Nucleus accumbens (tissue), 56 donors: ENCODE results near the gene SNAPC3.
"Not testable (repeated sequence)": the region's sequence is repeated elsewhere in the genome, so short reads cannot be mapped to it uniquely, and the experiment has no call there.

Experiments used
- DNase-seq, 56 donors: peaks; one replicate each; lab custom pipeline; 2025; lab: John Stamatoyannopoulos, UW

The SNAPC3 gene

GRCh38 chr9:15421990-15422371 lies 695 bp upstream of the SNAPC3 start:
- DNase-seq = no peak

GRCh38 chr9:15423231-15423985 lies 732 bp downstream of the SNAPC3 start:
- peak in 2 of 56 donors; percentile 48 to 60 for DNase-seq

GRCh38 chr9:15426019-15426418 lies 3.3 kb downstream of the SNAPC3 start:
- DNase-seq = no peak

- not testable (repeated sequence) for DNase-seq
These were observed 5.0 kb downstream of the SNAPC3 start for GRCh38 chr9:15427702-15428101.

- peak in 8 of 56 donors; percentile 3 to 33 (median 9) for DNase-seq
These were observed 8.5 kb downstream of the SNAPC3 start for GRCh38 chr9:15430920-15431844.

GRCh38 chr9:15433191-15433590 lies 10.5 kb downstream of the SNAPC3 start:
- DNase-seq = no peak

- no peak for DNase-seq
These were observed 11.0 kb downstream of the SNAPC3 start for GRCh38 chr9:15433661-15434060.

GRCh38 chr9:15438891-15439290 lies 16.2 kb downstream of the SNAPC3 start:
- no peak for DNase-seq

- not testable (repeated sequence) for DNase-seq
These were observed 19.2 kb downstream of the SNAPC3 start for GRCh38 chr9:15441841-15442240.

GRCh38 chr9:15442264-15442663 lies 19.6 kb downstream of the SNAPC3 start:
- DNase-seq = not testable (repeated sequence)

- DNase-seq = no peak
These were observed 21.5 kb downstream of the SNAPC3 start for GRCh38 chr9:15444141-15444540.

DNA sequence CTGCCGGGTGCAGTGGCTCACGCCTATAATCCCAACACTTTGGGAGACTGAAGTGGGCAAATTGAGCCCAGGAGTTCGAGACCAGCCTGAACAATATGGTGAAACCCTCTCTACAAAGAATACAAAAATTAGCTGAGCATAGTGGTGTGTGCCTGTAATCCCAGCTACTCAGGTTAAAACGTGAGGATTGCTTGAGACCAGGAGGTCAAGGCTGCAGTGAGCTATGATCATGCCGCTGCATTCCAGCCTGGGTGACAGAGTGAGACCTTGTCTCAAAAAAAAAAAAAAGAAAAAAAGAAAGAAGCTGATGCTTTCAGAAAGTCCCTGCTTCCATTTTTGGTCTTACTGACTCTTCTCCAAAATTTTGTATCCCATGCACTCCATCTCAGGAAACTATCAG lies 31.3 kb downstream of the SNAPC3 start:
- DNase-seq = no peak

GRCh38 chr9:15461056-15461455 lies 38.4 kb downstream of the SNAPC3 start:
- DNase-seq = no peak

DNA sequence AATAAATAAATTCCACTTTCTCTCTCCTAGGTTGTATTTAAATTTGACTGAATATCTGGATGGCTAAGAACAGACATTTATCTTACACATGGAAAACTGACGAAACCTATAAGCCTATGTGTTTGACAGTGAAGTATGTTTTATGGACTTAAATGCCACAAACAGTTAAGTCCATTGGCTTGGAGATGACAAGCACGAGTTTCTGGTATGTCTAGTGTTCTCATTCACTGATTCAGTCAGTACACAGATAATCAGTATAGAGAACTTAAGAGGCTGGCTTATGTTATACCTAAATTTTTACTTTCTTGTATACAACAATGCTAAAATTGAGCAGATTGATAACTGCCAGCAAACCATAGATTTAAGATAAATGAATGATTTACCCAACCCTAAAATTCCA lies 38.9 kb downstream of the SNAPC3 start:
- no peak for DNase-seq

- DNase-seq = no peak
These were observed 45.5 kb downstream of the SNAPC3 start for GRCh38 chr9:15468145-15468544.

DNA sequence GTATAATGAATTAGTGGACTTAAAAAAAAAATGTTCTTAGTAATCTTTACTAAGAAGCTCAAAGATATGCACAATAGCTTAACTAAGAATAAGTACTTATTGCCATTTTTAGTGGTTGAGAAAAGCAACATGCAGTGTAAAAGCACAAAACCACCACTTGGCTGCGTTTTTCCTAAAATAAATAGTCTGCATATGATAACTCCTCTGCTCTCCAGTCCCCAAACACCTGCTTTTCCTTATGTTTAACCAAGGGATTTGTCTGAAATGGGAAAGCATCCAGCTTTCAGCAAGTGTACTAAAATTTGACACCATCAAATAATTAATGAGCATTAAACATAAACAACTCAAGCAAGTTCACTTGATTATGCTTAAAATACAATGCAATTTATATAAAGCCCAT lies 46.7 kb downstream of the SNAPC3 start:
- no peak for DNase-seq

- no peak for DNase-seq
These were observed 47.2 kb downstream of the SNAPC3 start for GRCh38 chr9:15469862-15470261.

- DNase-seq = no peak
These were observed 53.4 kb downstream of the SNAPC3 start for GRCh38 chr9:15475923-15476536.

- DNase-seq = no peak
These were observed 57.4 kb downstream of the SNAPC3 start for GRCh38 chr9:15480028-15480427.

- DNase-seq = no peak
These were observed 59.5 kb downstream of the SNAPC3 start for GRCh38 chr9:15482146-15482545.

DNA sequence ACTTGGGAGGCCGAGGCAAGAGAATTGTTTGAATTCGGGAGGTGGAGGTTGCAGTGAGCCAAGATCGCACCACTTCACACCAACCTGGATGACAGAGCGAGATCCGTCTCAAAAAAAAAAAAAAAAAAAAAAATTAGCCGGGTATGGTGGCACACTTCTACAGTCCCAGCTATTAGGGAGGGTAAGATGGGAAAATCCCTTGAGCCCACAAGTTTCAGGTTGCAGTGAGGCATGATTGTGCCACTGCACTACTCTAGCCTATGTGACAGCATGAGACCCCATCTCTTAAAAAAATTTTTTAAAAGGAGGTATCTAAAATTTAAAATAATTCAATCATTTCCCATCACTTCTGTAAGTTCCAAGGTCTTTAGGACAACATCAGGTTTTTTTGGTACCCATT lies 62.1 kb downstream of the SNAPC3 start:
- no peak for DNase-seq
